ENCODE data around the gene IVNS1ABP.
"Not testable (repeated sequence)": the region's sequence is repeated elsewhere in the genome, so short reads cannot be mapped to it uniquely, and the experiment has no call there.

Gene IVNS1ABP

GRCh38 chr1:185291652-185292051, 25.4 kb downstream of the IVNS1ABP start:
- no peak for DNase-seq

- DNase-seq, result no peak
Measured at GRCh38 chr1:185291159-185291558, 25.9 kb downstream of the IVNS1ABP start.

- no peak for DNase-seq
Measured at GRCh38 chr1:185289880-185290279, 27.2 kb downstream of the IVNS1ABP start.

- DNase-seq, result no peak
Measured at GRCh38 chr1:185288435-185288834, 28.6 kb downstream of the IVNS1ABP start.

- DNase-seq, result no peak
Measured at GRCh38 chr1:185287451-185287850, 29.6 kb downstream of the IVNS1ABP start.

- no peak for DNase-seq
Measured at GRCh38 chr1:185284533-185285276, 32.3 kb downstream of the IVNS1ABP start.

GRCh38 chr1:185284116-185284515, 32.9 kb downstream of the IVNS1ABP start:
- DNase-seq, result no peak

GRCh38 chr1:185281245-185281644, 35.8 kb downstream of the IVNS1ABP start:
- DNase-seq, result no peak

GRCh38 chr1:185280589-185280988, 36.5 kb downstream of the IVNS1ABP start:
- DNase-seq, result no peak

- DNase-seq, result no peak
Measured at GRCh38 chr1:185279571-185279970, 37.5 kb downstream of the IVNS1ABP start.

- no peak for DNase-seq
Measured at GRCh38 chr1:185271921-185272320, 45.1 kb downstream of the IVNS1ABP start.

- DNase-seq, result no peak
Measured at GRCh38 chr1:185268352-185268751, 48.7 kb downstream of the IVNS1ABP start.

- no peak for DNase-seq
Measured at GRCh38 chr1:185267701-185268100, 49.3 kb downstream of the IVNS1ABP start.

GRCh38 chr1:185267301-185267700, 49.7 kb downstream of the IVNS1ABP start:
- no peak for DNase-seq

- DNase-seq, result no peak
Measured at GRCh38 chr1:185265314-185265713, 51.7 kb downstream of the IVNS1ABP start.

- DNase-seq, result no peak
Measured at GRCh38 chr1:185263780-185264179, 53.3 kb downstream of the IVNS1ABP start.

GRCh38 chr1:185263292-185263691, 53.8 kb downstream of the IVNS1ABP start:
- DNase-seq, result no peak

- no peak for DNase-seq
Measured at GRCh38 chr1:185262151-185262550, 54.9 kb downstream of the IVNS1ABP start.

- DNase-seq, result no peak
Measured at GRCh38 chr1:185260611-185261010, 56.4 kb downstream of the IVNS1ABP start.

GRCh38 chr1:185258676-185259075, 58.4 kb downstream of the IVNS1ABP start:
- DNase-seq, result no peak

GRCh38 chr1:185257950-185258208, 59.2 kb downstream of the IVNS1ABP start:
- DNase-seq, result no peak

GRCh38 chr1:185257116-185257949, 59.7 kb downstream of the IVNS1ABP start:
- not testable (repeated sequence) for DNase-seq

- not testable (repeated sequence) for DNase-seq
Measured at GRCh38 chr1:185255595-185255994, 61.4 kb downstream of the IVNS1ABP start.

- not testable (repeated sequence) for DNase-seq
Measured at GRCh38 chr1:185252404-185252803, 64.6 kb downstream of the IVNS1ABP start.
